IPS-20b (cell line): ENCODE data around the gene STX16.
"Not testable (repeated sequence)": the region's sequence is repeated elsewhere in the genome, so short reads cannot be mapped to it uniquely, and the experiment has no call there.

Experiments
- H3K27ac ChIP-seq: one replicate; pipeline ENCODE4 v1.5.1; 2013; ENCODE audit warnings: low read length
- H3K27me3 ChIP-seq: 2 replicates; pipeline ENCODE4 v1.6.1; 2013; ENCODE audit warnings: mild to moderate bottlenecking, low read length, inconsistent platforms; ENCODE audit not compliant: insufficient read depth
- H3K36me3 ChIP-seq: 2 replicates; pipeline ENCODE4 v1.6.1; 2013; ENCODE audit warnings: low read depth, mild to moderate bottlenecking, inconsistent platforms, low read length, moderate library complexity; ENCODE audit not compliant: insufficient read depth
- H3K4me1 ChIP-seq: 2 replicates; pipeline ENCODE4 v1.6.1; 2013; ENCODE audit warnings: mild to moderate bottlenecking, control low read depth, inconsistent platforms, low read length, moderate library complexity; ENCODE audit not compliant: insufficient read depth
- H3K4me3 ChIP-seq: 2 replicates; pipeline ENCODE4 v1.5.1; 2013; ENCODE audit warnings: mild to moderate bottlenecking, low read length, inconsistent platforms
- H3K9ac ChIP-seq: 2 replicates; pipeline ENCODE4 v1.6.1; 2013; ENCODE audit warnings: low read depth, mild to moderate bottlenecking, inconsistent platforms, low read length, moderate library complexity
- H3K9me3 ChIP-seq: 2 replicates; pipeline ENCODE4 v1.6.1; 2013; ENCODE audit warnings: mild to moderate bottlenecking, low read depth, low read length, inconsistent platforms; ENCODE audit not compliant: insufficient read depth

The STX16 gene

GRCh38 chr20:58640446-58640845, 10.6 kb upstream of the STX16 start:
- peaks cover 5% of the 10 kb centered on the region; the same call in 1 of the 2 replicates for H3K27me3 ChIP-seq
- no peak overlapping the region for H3K9ac ChIP-seq
- no peak overlapping the region for H3K27ac ChIP-seq
- no peak overlapping the region for H3K4me3 ChIP-seq
- H3K36me3 ChIP-seq = no peaks in the 10 kb centered on the region
- no peaks in the 10 kb centered on the region for H3K9me3 ChIP-seq
- 0 out of 2 replicates have a peak, but pooled peaks cover 3% of the 10 kb centered on the region for H3K4me1 ChIP-seq

GRCh38 chr20:58642441-58642840, 8.6 kb upstream of the STX16 start:
- Histone ChIP-seq H3K36me3 (no peaks in the 10 kb centered on the region), H3K9me3 (no peaks in the 10 kb centered on the region), H3K27ac (no peak overlapping the region), H3K9ac (no peak overlapping the region), H3K4me1 (no peaks in the 10 kb centered on the region), H3K27me3 (peaks cover 5% of the 10 kb centered on the region; the same call in 1 of the 2 replicates), H3K4me3 (no peak overlapping the region)

- not testable (repeated sequence) for H3K9ac ChIP-seq, H3K36me3 ChIP-seq, H3K9me3 ChIP-seq, H3K4me1 ChIP-seq, H3K27me3 ChIP-seq, H3K4me3 ChIP-seq, H3K27ac ChIP-seq
Observed at GRCh38 chr20:58642896-58643295, 8.2 kb upstream of the STX16 start.

- Histone ChIP-seq H3K27ac (no peak overlapping the region), H3K4me1 (peaks cover 4% of the 10 kb centered on the region; the same call in 1 of the 2 replicates), H3K36me3 (no peaks in the 10 kb centered on the region), H3K4me3 (no peak overlapping the region), H3K27me3 (peaks cover 13% of the 10 kb centered on the region; the same call in 1 of the 2 replicates), H3K9ac (no peak overlapping the region), H3K9me3 (no peaks in the 10 kb centered on the region)
Observed at GRCh38 chr20:58645412-58645968, 5.6 kb upstream of the STX16 start.

GRCh38 chr20:58646257-58646656, 4.8 kb upstream of the STX16 start:
- no peak overlapping the region for H3K27ac ChIP-seq

GRCh38 chr20:58646703-58647102, 4.4 kb upstream of the STX16 start:
- H3K27me3 ChIP-seq = peaks cover 13% of the 10 kb centered on the region; the same call in 1 of the 2 replicates
- H3K27ac ChIP-seq = no peak overlapping the region
- no peak overlapping the region for H3K9ac ChIP-seq

More at GRCh38 chr20:58646257-58646656, 4.8 kb upstream of the STX16 start:
- no peaks in the 10 kb centered on the region for H3K36me3 ChIP-seq
- H3K9ac ChIP-seq = no peak overlapping the region
- H3K4me3 ChIP-seq = no peak overlapping the region
- peaks cover 13% of the 10 kb centered on the region; the same call in 1 of the 2 replicates for H3K27me3 ChIP-seq
- H3K9me3 ChIP-seq = no peaks in the 10 kb centered on the region
- peaks cover 4% of the 10 kb centered on the region; the same call in 1 of the 2 replicates for H3K4me1 ChIP-seq

GRCh38 chr20:58647162-58647795, 3.8 kb upstream of the STX16 start:
- Histone ChIP-seq H3K9ac (no peak overlapping the region), H3K27me3 (peaks cover 13% of the 10 kb centered on the region; the same call in 1 of the 2 replicates), H3K4me3 (no peak overlapping the region), H3K4me1 (peaks cover 4% of the 10 kb centered on the region; the same call in 1 of the 2 replicates), H3K9me3 (no peaks in the 10 kb centered on the region), H3K36me3 (no peaks in the 10 kb centered on the region), H3K27ac (no peak overlapping the region)

More at GRCh38 chr20:58646703-58647102, 4.4 kb upstream of the STX16 start:
- Histone ChIP-seq H3K4me1 (peaks cover 4% of the 10 kb centered on the region; the same call in 1 of the 2 replicates), H3K9me3 (no peaks in the 10 kb centered on the region), H3K36me3 (no peaks in the 10 kb centered on the region), H3K4me3 (no peak overlapping the region)

GRCh38 chr20:58647796-58648501, 3.1 kb upstream of the STX16 start:
- Histone ChIP-seq H3K4me1 (peaks cover 4% of the 10 kb centered on the region; the same call in 1 of the 2 replicates), H3K9me3 (no peaks in the 10 kb centered on the region), H3K4me3 (no peak overlapping the region), H3K36me3 (no peaks in the 10 kb centered on the region), H3K9ac (no peak overlapping the region), H3K27ac (no peak overlapping the region), H3K27me3 (peaks cover 13% of the 10 kb centered on the region; the same call in 1 of the 2 replicates)

- H3K27ac ChIP-seq, H3K9me3 ChIP-seq, H3K36me3 ChIP-seq, H3K4me3 ChIP-seq, H3K4me1 ChIP-seq, H3K9ac ChIP-seq: not testable (repeated sequence)
- H3K27me3 ChIP-seq = peaks cover 13% of the 10 kb centered on the region; the same call in 1 of the 2 replicates
Observed at GRCh38 chr20:58648502-58648825, 2.6 kb upstream of the STX16 start.

- H3K27ac ChIP-seq = no peak overlapping the region
- peaks cover 13% of the 10 kb centered on the region; the same call in 1 of the 2 replicates for H3K4me1 ChIP-seq
- peaks cover 13% of the 10 kb centered on the region; the same call in 1 of the 2 replicates for H3K27me3 ChIP-seq
- H3K9ac ChIP-seq = peak overlapping the region; percentile 97; the same call in 1 of the 2 replicates
- H3K36me3 ChIP-seq = no peaks in the 10 kb centered on the region
- H3K4me3 ChIP-seq = peak overlapping the region; percentile 78; the same call in 1 of the 2 replicates
- no peaks in the 10 kb centered on the region for H3K9me3 ChIP-seq
Observed at GRCh38 chr20:58649288-58650180, 1.5 kb upstream of the STX16 start.
